Parathyroid adenoma (tissue), 2 donors: Measurements from ENCODE around the gene NRM.

Experiments used
- H2AFZ ChIP-seq: fragments of 300-600 bp; sonication (generic); one replicate; pipeline ENCODE4 v1.7.0; 2017; ENCODE audit warnings: antibody characterized with exemption, mild to moderate bottlenecking
- H3K27ac ChIP-seq: fragments of 300-600 bp; sonication (generic); one replicate; pipeline ENCODE4 v1.7.0; 2017
- H3K27me3 ChIP-seq: fragments of 300-600 bp; sonication (generic); one replicate; pipeline ENCODE4 v1.7.0; 2017; ENCODE audit warnings: low read length; ENCODE audit not compliant: control insufficient read depth, insufficient read depth
- H3K36me3 ChIP-seq: fragments of 300-600 bp; sonication (generic); one replicate; pipeline ENCODE4 v1.7.0; 2017; ENCODE audit warnings: low read length; ENCODE audit not compliant: control insufficient read depth, insufficient read depth
- H3K4me1 ChIP-seq: fragments of 300-600 bp; sonication (generic); one replicate; pipeline ENCODE4 v1.7.0; 2017; ENCODE audit warnings: control low read depth
- H3K4me2 ChIP-seq: fragments of 300-600 bp; sonication (generic); one replicate; pipeline ENCODE4 v1.7.0; 2017; ENCODE audit warnings: low read length
- H3K4me3 ChIP-seq: fragments of 300-600 bp; sonication (generic); one replicate; pipeline ENCODE4 v1.7.0; 2017; ENCODE audit warnings: low read depth, low read length
- H3K79me2 ChIP-seq: fragments of 300-600 bp; sonication (generic); one replicate; pipeline ENCODE4 v1.7.0; 2017; ENCODE audit warnings: control low read depth
- H3K9ac ChIP-seq: fragments of 300-600 bp; sonication (generic); one replicate; pipeline ENCODE4 v1.7.0; 2017; ENCODE audit warnings: mild to moderate bottlenecking
- H3K9me3 ChIP-seq: fragments of 300-600 bp; sonication (generic); one replicate; pipeline ENCODE4 v1.7.0; 2017; ENCODE audit warnings: low read length; ENCODE audit not compliant: control insufficient read depth
- CTCF ChIP-seq: fragments of 300-600 bp; sonication (generic); IDR thresholded peaks from one replicate; pipeline ENCODE4 v1.7.0; 2017; ENCODE audit warnings: antibody characterized with exemption, mild to moderate bottlenecking
- donor health status: primary hyperparathyroidism.

Gene NRM

GRCh38 chr6:30711758-30712380, 21.1 kb upstream of the NRM start:
- Histone ChIP-seq H3K27me3 (no peaks in the 10 kb centered on the region), H3K4me3 (no peak overlapping the region), H3K4me1 (peaks cover 3% of the 10 kb centered on the region), H3K9me3 (no peaks in the 10 kb centered on the region), H3K36me3 (no peaks in the 10 kb centered on the region), H2AFZ (no peak overlapping the region), H3K9ac (no peak overlapping the region), H3K27ac (no peak overlapping the region), H3K4me2 (no peak overlapping the region), H3K79me2 (no peaks in the 10 kb centered on the region)
- no peak for TF ChIP-seq CTCF

DNA sequence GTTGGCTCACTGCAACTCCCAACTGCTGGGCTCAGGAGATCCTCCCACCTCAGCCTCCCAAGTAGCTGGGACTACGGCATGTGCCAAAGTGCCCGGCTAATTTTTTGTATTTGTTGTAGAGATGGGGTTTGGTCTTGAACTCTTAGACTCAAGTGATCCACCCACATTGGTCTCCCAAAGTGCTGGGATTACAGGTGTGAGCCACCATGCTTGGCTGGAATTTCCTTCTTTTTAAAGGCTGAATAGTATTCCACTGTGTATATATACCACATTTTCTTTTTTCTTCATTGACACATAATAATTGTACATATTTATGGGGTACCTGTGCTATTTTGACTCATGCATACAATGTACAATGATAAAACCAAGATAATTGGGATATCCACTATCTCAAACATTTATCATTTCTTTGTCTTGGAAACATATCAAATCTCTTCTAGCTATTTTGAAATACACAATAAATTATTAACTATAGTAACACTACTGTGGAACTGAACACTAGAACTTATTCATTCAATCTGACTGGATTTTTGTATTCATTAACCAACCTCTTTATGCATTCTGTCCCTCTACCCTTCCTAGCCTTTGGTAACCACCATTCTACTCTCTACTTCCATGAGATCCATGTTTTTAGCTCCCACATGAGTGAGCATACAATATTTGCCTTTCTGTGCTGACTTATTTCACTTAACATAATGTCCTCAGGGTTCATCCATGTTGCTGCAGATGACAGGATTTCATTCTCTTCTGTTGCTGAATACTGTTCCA, 18.5 kb upstream of the NRM start:
- Histone ChIP-seq H3K27ac (no peak overlapping the region), H3K36me3 (no peaks in the 10 kb centered on the region), H3K27me3 (no peaks in the 10 kb centered on the region), H2AFZ (no peak overlapping the region), H3K9me3 (no peaks in the 10 kb centered on the region), H3K4me3 (no peak overlapping the region), H3K79me2 (no peaks in the 10 kb centered on the region), H3K4me1 (no peaks in the 10 kb centered on the region), H3K9ac (no peak overlapping the region), H3K4me2 (no peak overlapping the region)
- TF ChIP-seq CTCF: no peak

GRCh38 chr6:30707281-30707850, 16.6 kb upstream of the NRM start:
- no peaks in the 10 kb centered on the region for H3K27me3 ChIP-seq
- no peak overlapping the region for H3K4me3 ChIP-seq
- no peak overlapping the region for H3K27ac ChIP-seq
- H2AFZ ChIP-seq: no peak overlapping the region
- TF ChIP-seq CTCF: no peak
- no peaks in the 10 kb centered on the region for H3K79me2 ChIP-seq
- H3K4me1 ChIP-seq: no peaks in the 10 kb centered on the region
- no peaks in the 10 kb centered on the region for H3K9me3 ChIP-seq
- H3K9ac ChIP-seq: no peak overlapping the region
- H3K4me2 ChIP-seq: no peak overlapping the region
- no peaks in the 10 kb centered on the region for H3K36me3 ChIP-seq

- Histone ChIP-seq H3K9me3 (no peaks in the 10 kb centered on the region), H3K4me2 (no peak overlapping the region), H3K27ac (no peak overlapping the region), H3K4me3 (no peak overlapping the region), H3K79me2 (no peaks in the 10 kb centered on the region), H3K27me3 (no peaks in the 10 kb centered on the region), H2AFZ (no peak overlapping the region), H3K9ac (no peak overlapping the region), H3K4me1 (no peaks in the 10 kb centered on the region), H3K36me3 (no peaks in the 10 kb centered on the region)
- no peak for TF ChIP-seq CTCF
These were observed 14.8 kb upstream of the NRM start for GRCh38 chr6:30705620-30706019.
